Esophagus muscularis mucosa (tissue), 4 donors: ENCODE data around the gene UMODL1. TPM values are rescaled to one million over a fixed set of nuclear protein-coding genes. Genes with fewer than 3 reads are reported as not detected.

Experiments used
- DNase-seq: peaks from one replicate; pipeline ENCODE4 v3.0.0-alpha.2; 2017; ENCODE audit errors: extremely low spot score
- H3K27ac ChIP-seq, 4 donors: fragments of 200-600 bp; sonication (generic); replicated peaks in 1 of 4; 1 replicate in 3 of 4; 2 replicates in 1 of 4; pipeline ENCODE4 v1.5.1; 2016 to 2019; ENCODE audit warnings: mild to moderate bottlenecking in 1 of 4
- H3K27me3 ChIP-seq, 4 donors: fragments of 200-600 bp; sonication (generic); one replicate each; pipeline versions ENCODE4 v1.5.1 to v1.6.0; 2016 to 2019
- H3K36me3 ChIP-seq, 4 donors: fragments of 200-600 bp; sonication (generic); one replicate each; pipeline ENCODE4 v1.5.1; 2016 to 2019
- H3K4me1 ChIP-seq, 4 donors: fragments of 200-600 bp; sonication (generic); one replicate each; pipeline ENCODE4 v1.5.1; 2016 to 2019
- H3K4me3 ChIP-seq, 4 donors: fragments of 200-600 bp; sonication (generic); 1 replicate in 2 of 4; 2 replicates in 2 of 4; pipeline ENCODE4 v1.5.1; 2016 to 2019; ENCODE audit warnings: mild to moderate bottlenecking in 4 of 4, moderate library complexity in 1 of 4
- H3K9me3 ChIP-seq, 4 donors: fragments of 200-600 bp; sonication (generic); 1 replicate in 3 of 4; 2 replicates in 1 of 4; pipeline ENCODE4 v1.5.1; 2016 to 2019
- EP300 ChIP-seq: sonication (generic); formaldehyde crosslinking; IDR thresholded peaks from one replicate; pipeline ENCODE4 v1.6.1; 2017; ENCODE audit warnings: antibody characterized with exemption
- POLR2A ChIP-seq: fragments of 450-650 bp; IDR thresholded peaks from one replicate; pipeline ENCODE4 v1.6.1; 2017; ENCODE audit warnings: antibody characterized with exemption, moderate library complexity, mild to moderate bottlenecking, low read depth
- POLR2AphosphoS5 ChIP-seq, 2 donors: sonication (generic); formaldehyde crosslinking; IDR thresholded peaks; one replicate each; pipeline ENCODE4 v1.6.1; 2017; ENCODE audit warnings: antibody characterized with exemption in 2 of 2
- WGBS: methylation state at CpG from one replicate; pipeline ENCODE4 v1.1.5; 2018; 5-methylcytosine and 5-hydroxymethylcytosine counted together
- intact Hi-C: fragments of 100-400 bp; cut with DNase I; formaldehyde crosslinking; loops from one replicate; pipeline ENCODE4 v1.15.1; 2023
- total RNA-seq, 4 donors: library from RNA; depleted of rRNA; stranded (reverse); fragments of >200 nt; gene quantifications; one replicate each; pipeline versions ENCODE4 v1.1.0 to v1.2.1, GENCODE V29; 2016
- TF ChIP-seq, protein P1 (sequence below), 3 experiments: fragments of 200-600 bp in 2 of 3; fragments of 450-650 bp in 1 of 3; sonication (generic) in 2 of 3; IDR thresholded peaks; one replicate each; pipeline ENCODE4 v1.5.1; 2017 to 2019; ENCODE audit warnings: antibody characterized with exemption in 3 of 3, mild to moderate bottlenecking in 2 of 3, moderate library complexity in 1 of 3

UMODL1 gene
- total RNA-seq, 4 donors from 2014 or later = 0.13 TPM; not detected in 3

DNA sequence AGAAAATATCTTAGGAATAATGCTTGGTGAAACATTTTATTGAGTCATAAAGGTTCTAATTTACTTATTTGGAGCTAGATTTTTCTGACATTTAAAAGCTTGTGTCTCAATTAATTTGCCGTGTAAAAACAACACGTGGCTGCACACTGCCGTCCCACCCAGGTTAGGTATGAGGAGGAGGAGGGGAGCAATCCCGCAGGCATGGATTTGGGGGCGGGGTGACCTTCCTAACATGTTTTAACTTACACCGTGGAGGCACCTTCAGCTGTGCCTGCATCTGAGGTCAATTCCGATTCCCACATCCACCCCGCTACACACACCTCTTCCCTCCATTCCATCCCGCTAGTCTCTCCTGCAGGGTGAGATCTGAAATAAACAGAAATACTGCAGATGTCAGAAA is 28.5 kb upstream of the UMODL1 start:
- DNase-seq = no peak
- H3K4me3 ChIP-seq = no peak overlapping the region
- H3K36me3 ChIP-seq = no peaks in the 10 kb centered on the region
- no peaks in the 10 kb centered on the region for H3K9me3 ChIP-seq
- TF ChIP-seq, protein P1, sequence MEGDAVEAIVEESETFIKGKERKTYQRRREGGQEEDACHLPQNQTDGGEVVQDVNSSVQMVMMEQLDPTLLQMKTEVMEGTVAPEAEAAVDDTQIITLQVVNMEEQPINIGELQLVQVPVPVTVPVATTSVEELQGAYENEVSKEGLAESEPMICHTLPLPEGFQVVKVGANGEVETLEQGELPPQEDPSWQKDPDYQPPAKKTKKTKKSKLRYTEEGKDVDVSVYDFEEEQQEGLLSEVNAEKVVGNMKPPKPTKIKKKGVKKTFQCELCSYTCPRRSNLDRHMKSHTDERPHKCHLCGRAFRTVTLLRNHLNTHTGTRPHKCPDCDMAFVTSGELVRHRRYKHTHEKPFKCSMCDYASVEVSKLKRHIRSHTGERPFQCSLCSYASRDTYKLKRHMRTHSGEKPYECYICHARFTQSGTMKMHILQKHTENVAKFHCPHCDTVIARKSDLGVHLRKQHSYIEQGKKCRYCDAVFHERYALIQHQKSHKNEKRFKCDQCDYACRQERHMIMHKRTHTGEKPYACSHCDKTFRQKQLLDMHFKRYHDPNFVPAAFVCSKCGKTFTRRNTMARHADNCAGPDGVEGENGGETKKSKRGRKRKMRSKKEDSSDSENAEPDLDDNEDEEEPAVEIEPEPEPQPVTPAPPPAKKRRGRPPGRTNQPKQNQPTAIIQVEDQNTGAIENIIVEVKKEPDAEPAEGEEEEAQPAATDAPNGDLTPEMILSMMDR (IDR thresholded peaks at IDR 0.05) = no peak
- no peak for TF ChIP-seq EP300
- TF ChIP-seq POLR2AphosphoS5 (IDR thresholded peaks at IDR 0.05) = no peak
- TF ChIP-seq POLR2A = no peak
- WGBS = 73% methylated on average over 9 of the region's 9 CpGs
- no peak overlapping the region for H3K27ac ChIP-seq
- intact Hi-C loops = no loop called here
- H3K27me3 ChIP-seq = no peaks in the 10 kb centered on the region
- peaks cover 0 to 19% (median 13%) of the 10 kb centered on the region in 4 donors for H3K4me1 ChIP-seq

DNA sequence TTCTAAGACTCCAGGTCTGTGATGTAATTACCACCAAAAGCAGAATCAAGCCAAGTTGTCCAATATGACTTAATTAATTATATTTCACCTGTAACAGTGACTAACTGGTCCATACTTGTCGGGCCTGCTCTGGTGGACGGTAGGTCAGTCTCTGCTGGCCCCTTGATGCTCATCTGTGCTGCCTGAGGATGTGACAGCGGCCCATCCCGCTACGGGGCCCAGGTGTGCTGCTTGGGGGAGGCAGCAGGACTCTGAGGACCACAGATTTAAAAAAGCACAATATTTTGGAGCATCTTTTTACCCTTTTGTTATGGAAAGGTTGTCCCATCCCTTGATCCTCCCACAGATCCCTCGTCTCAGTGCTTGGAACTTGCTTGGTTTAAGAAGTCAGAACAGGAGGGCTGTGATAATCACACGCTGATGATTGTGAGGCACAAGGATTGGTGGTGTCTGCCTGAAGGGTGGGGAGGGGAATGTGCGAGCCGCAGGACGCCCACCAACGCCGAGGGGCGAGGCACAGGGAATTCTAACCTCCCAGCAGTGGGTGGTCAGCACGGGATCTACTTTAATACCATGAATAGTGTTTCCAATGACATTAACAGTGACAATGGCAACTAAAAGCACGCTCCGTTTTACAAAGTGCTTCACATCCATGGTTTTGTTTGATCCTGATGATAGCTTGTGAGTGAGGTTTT is 27.8 kb upstream of the UMODL1 start:
- TF ChIP-seq EP300 (no peak), POLR2A (no peak), POLR2AphosphoS5 (IDR thresholded peaks at IDR 0.05) (no peak)
- TF ChIP-seq, protein P1 (IDR thresholded peaks at IDR 0.05) = no peak
- no peaks in the 10 kb centered on the region for H3K36me3 ChIP-seq
- no peak overlapping the region for H3K27ac ChIP-seq
- WGBS = 87% methylated on average over 15 of the region's 16 CpGs
- no peaks in the 10 kb centered on the region for H3K27me3 ChIP-seq
- H3K4me3 ChIP-seq = no peak overlapping the region
- no peaks in the 10 kb centered on the region for H3K9me3 ChIP-seq
- H3K4me1 ChIP-seq = peaks cover 5 to 26% (median 19%) of the 10 kb centered on the region in 4 donors
- no peak for DNase-seq
- intact Hi-C loops = no loop called here

DNA sequence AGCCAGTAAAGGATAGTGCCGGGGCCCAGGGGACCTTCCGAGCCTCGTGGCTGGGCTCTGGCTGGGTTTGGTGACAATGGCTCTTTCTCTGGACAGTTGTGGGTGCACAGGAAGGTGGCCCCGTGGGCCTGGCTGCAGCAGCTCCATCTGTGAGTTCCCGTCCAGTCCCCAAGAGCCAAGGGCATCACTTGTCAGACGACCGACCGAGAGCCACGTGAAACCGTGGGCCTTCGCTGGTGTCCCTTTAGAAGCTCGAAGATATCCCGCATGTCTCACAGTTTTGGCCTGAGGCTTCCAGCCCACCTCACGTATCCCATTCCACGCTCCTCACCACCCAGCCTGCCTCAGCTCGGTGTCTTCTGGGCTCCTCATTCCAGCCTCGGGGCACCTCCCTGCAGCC is 27.2 kb upstream of the UMODL1 start:
- WGBS = 88% methylated on average over 17 of the region's 17 CpGs
- H3K9me3 ChIP-seq = no peaks in the 10 kb centered on the region
- H3K4me1 ChIP-seq = peaks cover 7 to 31% (median 22%) of the 10 kb centered on the region in 4 donors
- intact Hi-C loops = no loop called here
- DNase-seq = no peak
- no peaks in the 10 kb centered on the region for H3K36me3 ChIP-seq
- no peaks in the 10 kb centered on the region for H3K27me3 ChIP-seq
- TF ChIP-seq POLR2A (no peak), POLR2AphosphoS5 (IDR thresholded peaks at IDR 0.05) (no peak), EP300 (no peak)
- TF ChIP-seq, protein P1 (IDR thresholded peaks at IDR 0.05) = no peak
- H3K4me3 ChIP-seq = no peak overlapping the region
- H3K27ac ChIP-seq = no peak overlapping the region

DNA sequence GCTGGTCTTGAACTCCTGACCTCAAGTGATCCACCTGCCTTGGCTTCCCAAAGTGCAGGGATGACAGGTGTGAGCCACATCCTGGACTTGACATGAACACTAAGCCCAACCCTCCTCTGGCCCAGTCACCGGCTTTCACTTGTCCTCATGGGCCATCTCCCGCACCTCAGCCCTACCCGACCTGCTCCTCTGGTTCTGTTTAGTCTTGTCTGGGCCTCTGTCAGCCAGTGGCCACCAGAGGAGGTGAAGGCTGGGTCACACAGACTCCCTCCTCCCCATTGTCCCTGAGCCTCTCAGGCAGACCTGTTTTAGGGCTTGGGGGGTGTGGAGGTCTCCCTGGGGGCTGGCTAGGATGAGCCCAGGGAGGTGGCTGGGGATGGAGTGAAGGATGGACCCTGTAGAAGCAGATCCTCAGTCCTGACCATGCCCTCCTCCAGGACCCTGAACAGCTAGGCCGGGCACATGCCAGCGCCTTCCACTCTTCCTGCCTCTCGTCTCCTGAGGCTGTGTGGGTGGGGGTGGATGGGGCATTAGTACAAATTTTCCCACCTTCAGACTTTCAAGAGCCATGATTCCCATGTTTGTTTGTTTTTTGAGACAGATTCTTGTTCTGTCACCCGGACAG is 26.1 kb upstream of the UMODL1 start:
- 89% methylated on average over 7 of the region's 7 CpGs for WGBS
- intact Hi-C loops = no loop called here

More for the DNA sequence above, 26.1 kb upstream of the UMODL1 start:
- Histone ChIP-seq H3K27ac (no peak overlapping the region), H3K4me3 (no peak overlapping the region), H3K27me3 (no peaks in the 10 kb centered on the region), H3K36me3 (no peaks in the 10 kb centered on the region), H3K4me1 (peaks cover 7 to 21% (median 14%) of the 10 kb centered on the region in 4 donors), H3K9me3 (no peaks in the 10 kb centered on the region)
- TF ChIP-seq POLR2A (no peak), EP300 (no peak), POLR2AphosphoS5 (IDR thresholded peaks at IDR 0.05) (no peak)
- TF ChIP-seq, protein P1 (IDR thresholded peaks at IDR 0.05) = no peak
- DNase-seq = no peak
